Tibial nerve (tissue), 4 donors: Measurements from ENCODE around the gene SPATA19. TPM values are rescaled to one million over a fixed set of nuclear protein-coding genes. Genes with fewer than 3 reads are reported as not detected.
A peak's percentile ranks its signal among the peaks of the same experiment; 100 is the strongest.

Experiments
- DNase-seq, 2 donors: peaks; one replicate each; pipeline ENCODE4 v3.0.0-alpha.2; 2019; ENCODE audit warnings: low spot score in 2 of 2
- H3K27ac ChIP-seq, 4 donors: fragments of 200-600 bp; sonication (generic) in 3 of 4; one replicate each; pipeline ENCODE4 v1.5.1; 2017 to 2019; ENCODE audit warnings: mild to moderate bottlenecking in 1 of 4
- H3K27me3 ChIP-seq, 2 donors: fragments of 200-600 bp; sonication (generic) in 1 of 2; one replicate each; pipeline versions ENCODE4 v1.5.1 to v1.6.0; 2017 to 2019
- H3K36me3 ChIP-seq, 3 donors: fragments of 200-600 bp; sonication (generic); one replicate each; pipeline ENCODE4 v1.5.1; 2018 to 2019
- H3K4me1 ChIP-seq, 4 donors: fragments of 200-600 bp; sonication (generic) in 3 of 4; one replicate each; pipeline ENCODE4 v1.5.1; 2017 to 2019
- H3K4me3 ChIP-seq, 4 donors: fragments of 200-600 bp; sonication (generic) in 3 of 4; one replicate each; pipeline ENCODE4 v1.5.1; 2017 to 2019; ENCODE audit warnings: mild to moderate bottlenecking in 1 of 4, moderate library complexity in 1 of 4
- H3K9me3 ChIP-seq, 4 donors: fragments of 200-600 bp; sonication (generic) in 3 of 4; one replicate each; pipeline ENCODE4 v1.5.1; 2017 to 2019
- CTCF ChIP-seq, 5 experiments: fragments of 200-600 bp in 3 of 5; fragments of 450-650 bp in 2 of 5; sonication (generic) in 3 of 5; IDR thresholded peaks; one replicate each; pipeline ENCODE4 v1.5.1; 2016 to 2019; ENCODE audit warnings: antibody characterized with exemption in 5 of 5, mild to moderate bottlenecking in 3 of 5, moderate library complexity in 2 of 5
- EP300 ChIP-seq, 2 donors: sonication (generic); formaldehyde crosslinking; IDR thresholded peaks; one replicate each; pipeline ENCODE4 v1.6.1; 2017; ENCODE audit warnings: antibody characterized with exemption in 2 of 2, mild to moderate bottlenecking in 1 of 2
- POLR2A ChIP-seq, 2 donors: fragments of 450-650 bp; IDR thresholded peaks; one replicate each; pipeline ENCODE4 v1.6.1; 2017; ENCODE audit warnings: antibody characterized with exemption in 2 of 2, mild to moderate bottlenecking in 2 of 2, moderate library complexity in 2 of 2
- WGBS, 2 donors: methylation state at CpG; one replicate each; pipeline ENCODE4 v1.1.5; 2018; 5-methylcytosine and 5-hydroxymethylcytosine counted together
- total RNA-seq, 4 donors: library from RNA; depleted of rRNA; stranded (reverse); fragments of >200 nt; gene quantifications; one replicate each; pipeline ENCODE4 v1.1.0, GENCODE V29; 2016

The SPATA19 gene
- total RNA-seq, 4 donors from 2014 or later: not detected

- Histone ChIP-seq H3K4me1 (no peaks in the 10 kb centered on the region), H3K9me3 (no peaks in the 10 kb centered on the region), H3K36me3 (no peaks in the 10 kb centered on the region), H3K27me3 (no peaks in the 10 kb centered on the region), H3K4me3 (no peak overlapping the region), H3K27ac (no peak overlapping the region)
- WGBS, 2 donors: 79 to 84% methylated on average over 34 to 47 of the region's 53 CpGs
- DNase-seq: no peak
- TF ChIP-seq EP300 (IDR thresholded peaks at IDR 0.05) (no peak), CTCF (IDR thresholded peaks at IDR 0.05) (no peak), POLR2A (IDR thresholded peaks at IDR 0.05) (no peak)
Observed at GRCh38 chr11:133832096-133832990, 13.0 kb downstream of the SPATA19 start.

- TF ChIP-seq POLR2A (IDR thresholded peaks at IDR 0.05) (no peak), CTCF (IDR thresholded peaks at IDR 0.05) (peak in 2 of 5 experiments; percentile 4 to 19), EP300 (IDR thresholded peaks at IDR 0.05) (no peak)
- Histone ChIP-seq H3K4me3 (no peak overlapping the region), H3K27me3 (no peaks in the 10 kb centered on the region), H3K27ac (no peak overlapping the region), H3K4me1 (no peaks in the 10 kb centered on the region), H3K9me3 (no peaks in the 10 kb centered on the region), H3K36me3 (no peaks in the 10 kb centered on the region)
- no peak for DNase-seq
- WGBS, 2 donors: 66 to 74% methylated on average over 7 to 8 of the region's 8 CpGs
Observed at GRCh38 chr11:133830931-133831907, 14.1 kb downstream of the SPATA19 start.

- no peaks in the 10 kb centered on the region for H3K27me3 ChIP-seq
- H3K36me3 ChIP-seq: no peaks in the 10 kb centered on the region
- H3K4me3 ChIP-seq: no peak overlapping the region
- TF ChIP-seq POLR2A (IDR thresholded peaks at IDR 0.05): no peak
- TF ChIP-seq CTCF (IDR thresholded peaks at IDR 0.05): no peak
- TF ChIP-seq EP300 (IDR thresholded peaks at IDR 0.05): no peak
- DNase-seq: no peak
- no peaks in the 10 kb centered on the region for H3K9me3 ChIP-seq
- no peak overlapping the region for H3K27ac ChIP-seq
- 71 to 89% methylated on average over 2 of the region's 2 CpGs for WGBS, 2 donors
- no peaks in the 10 kb centered on the region for H3K4me1 ChIP-seq
Observed at GRCh38 chr11:133829566-133829965, 15.7 kb downstream of the SPATA19 start.

- TF ChIP-seq CTCF (IDR thresholded peaks at IDR 0.05) (no peak), POLR2A (IDR thresholded peaks at IDR 0.05) (no peak), EP300 (IDR thresholded peaks at IDR 0.05) (no peak)
- H3K4me1 ChIP-seq: no peaks in the 10 kb centered on the region
- no peak for DNase-seq
- H3K27me3 ChIP-seq: no peaks in the 10 kb centered on the region
- 74 to 76% methylated on average over 5 of the region's 5 CpGs for WGBS, 2 donors
- H3K9me3 ChIP-seq: no peaks in the 10 kb centered on the region
- H3K36me3 ChIP-seq: no peaks in the 10 kb centered on the region
- no peak overlapping the region for H3K27ac ChIP-seq
- H3K4me3 ChIP-seq: no peak overlapping the region
Observed at GRCh38 chr11:133828871-133829270, 16.4 kb downstream of the SPATA19 start.
